A204.1 (cell line): ENCODE measurements around the gene TM6SF1.
"Not testable (repeated sequence)": the region's sequence is repeated elsewhere in the genome, so short reads cannot be mapped to it uniquely, and the experiment has no call there.

ENCODE experiments used
- FAIRE-seq: peaks from 2 replicates; lab custom pipeline; 2012; peaks lifted over from hg19 to GRCh38; lab: Jason Lieb, UNC

The TM6SF1 gene

GRCh38 chr15:83088876-83089275, 18.6 kb upstream of the TM6SF1 start:
- no peak for FAIRE-seq

DNA sequence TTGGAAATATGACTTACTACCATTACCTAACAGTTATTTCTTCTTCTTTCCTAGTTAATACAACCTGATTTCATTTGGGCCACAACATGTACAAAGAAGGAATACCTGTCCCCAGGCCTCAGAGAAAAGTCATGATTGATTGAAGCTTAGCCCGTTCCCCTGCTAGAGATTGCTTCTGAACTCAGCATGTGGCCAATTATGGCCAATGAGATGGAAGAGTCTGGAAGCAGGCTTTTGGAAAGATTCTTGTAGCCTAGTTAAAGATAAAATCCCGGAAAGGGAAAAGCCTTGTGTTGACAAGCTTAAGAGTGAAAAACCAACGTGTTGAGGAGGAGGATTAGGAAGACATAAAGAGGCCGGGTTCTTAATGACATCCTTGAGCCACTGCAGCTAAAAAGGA, 17.0 kb upstream of the TM6SF1 start:
- no peak for FAIRE-seq

GRCh38 chr15:83091965-83092308, 15.5 kb upstream of the TM6SF1 start:
- FAIRE-seq, result not testable (repeated sequence)

- no peak for FAIRE-seq
These were observed 15.0 kb upstream of the TM6SF1 start for GRCh38 chr15:83092309-83092976.

GRCh38 chr15:83094583-83094982, 12.9 kb upstream of the TM6SF1 start:
- FAIRE-seq, result no peak

GRCh38 chr15:83098079-83098478, 9.4 kb upstream of the TM6SF1 start:
- FAIRE-seq, result no peak

DNA sequence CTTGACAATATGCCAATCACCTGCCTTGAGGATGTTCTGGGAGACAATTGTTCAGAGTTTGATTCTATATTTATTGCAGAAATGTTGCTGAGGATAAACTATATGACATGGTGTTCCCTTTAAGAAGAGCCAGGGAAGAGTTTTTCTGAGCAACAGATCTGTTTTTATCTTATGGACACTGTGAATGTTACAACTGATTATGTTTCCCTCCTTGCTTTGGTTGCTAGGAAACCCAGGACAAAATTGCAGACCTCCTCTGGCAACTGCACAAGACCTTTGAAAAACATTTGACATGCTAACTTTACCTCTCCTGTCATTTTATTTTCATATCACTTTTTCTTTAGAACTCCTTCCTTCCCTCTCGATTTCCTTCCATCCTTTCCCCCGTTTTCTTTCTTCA, 8.2 kb upstream of the TM6SF1 start:
- FAIRE-seq, result no peak

- no peak for FAIRE-seq
These were observed 7.3 kb upstream of the TM6SF1 start for GRCh38 chr15:83100097-83100646.

DNA sequence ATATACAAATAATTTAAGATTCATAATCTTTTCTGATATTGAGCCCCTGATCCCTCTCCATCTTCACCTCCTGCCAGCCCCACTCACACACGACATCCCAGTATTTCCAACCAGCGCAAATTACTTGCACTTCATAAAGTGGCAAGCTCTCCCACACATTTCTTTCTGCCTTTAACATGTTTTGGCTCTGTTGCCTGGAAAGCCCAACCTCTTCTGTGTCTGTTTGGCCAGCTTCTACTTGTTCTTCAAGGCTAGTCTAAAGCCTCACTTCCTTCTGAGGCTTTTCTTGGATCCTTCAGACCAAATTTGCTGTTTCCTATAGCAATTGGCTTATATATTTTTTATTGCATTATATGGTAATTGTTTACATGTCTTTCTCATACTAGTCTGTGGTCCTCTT, 5.1 kb upstream of the TM6SF1 start:
- FAIRE-seq, result no peak

DNA sequence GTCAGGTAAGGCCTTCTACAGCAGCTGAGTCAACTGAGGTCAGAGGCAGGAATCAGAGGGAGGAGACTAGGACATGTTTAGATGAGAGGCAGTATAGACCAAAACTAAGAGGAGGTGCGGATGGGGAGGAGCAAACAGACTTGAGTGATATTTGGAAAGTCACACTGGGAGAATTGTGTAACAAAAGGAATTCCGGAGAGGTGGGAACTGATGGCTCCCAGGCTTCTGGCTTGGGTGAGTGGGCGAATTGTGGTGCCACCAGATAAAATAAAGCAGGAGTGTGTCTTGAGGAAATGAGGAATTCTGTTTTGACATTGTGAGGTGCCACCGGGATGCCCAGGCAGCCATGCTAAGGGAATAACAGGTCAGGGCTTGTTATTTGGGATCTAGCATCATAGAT, 3.3 kb upstream of the TM6SF1 start:
- no peak for FAIRE-seq

DNA sequence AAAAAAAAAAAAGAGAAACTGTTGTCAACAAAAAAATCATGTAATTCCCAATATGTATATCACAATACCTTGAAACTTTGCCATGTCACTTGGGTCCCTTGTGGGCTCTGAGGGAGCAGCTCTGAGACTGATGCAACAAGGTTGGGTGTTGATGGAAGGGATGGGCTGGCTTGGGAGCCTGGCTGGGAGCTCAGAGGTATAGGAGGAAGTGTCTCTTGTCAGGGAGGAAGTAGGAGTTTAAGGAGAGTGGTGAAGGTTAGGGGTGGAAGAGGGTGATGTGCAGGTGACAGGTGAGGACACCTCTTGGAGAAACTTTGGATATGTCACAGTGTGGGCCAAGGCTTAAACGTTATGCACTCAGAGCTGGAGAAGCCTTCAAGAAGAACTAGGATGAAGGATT, 2.0 kb upstream of the TM6SF1 start:
- FAIRE-seq, result no peak

DNA sequence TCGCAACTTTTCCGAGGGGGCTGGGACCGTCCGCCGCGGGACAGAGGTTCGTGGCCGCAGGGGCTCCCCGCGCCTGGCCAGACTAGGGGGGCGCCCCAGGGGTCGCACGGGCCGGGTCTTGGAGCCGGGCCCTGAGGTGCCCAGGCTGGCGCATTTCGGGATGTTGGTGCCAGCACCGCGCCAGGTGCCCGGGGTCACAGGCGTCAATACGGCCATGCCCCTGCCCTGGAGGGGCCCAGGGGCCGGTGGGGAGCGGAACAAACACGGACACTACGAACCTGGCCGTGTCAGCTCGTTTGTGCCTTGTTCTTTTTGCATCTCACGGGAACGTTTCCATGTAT, 366 bp downstream of the TM6SF1 start:
- FAIRE-seq, result no peak

DNA sequence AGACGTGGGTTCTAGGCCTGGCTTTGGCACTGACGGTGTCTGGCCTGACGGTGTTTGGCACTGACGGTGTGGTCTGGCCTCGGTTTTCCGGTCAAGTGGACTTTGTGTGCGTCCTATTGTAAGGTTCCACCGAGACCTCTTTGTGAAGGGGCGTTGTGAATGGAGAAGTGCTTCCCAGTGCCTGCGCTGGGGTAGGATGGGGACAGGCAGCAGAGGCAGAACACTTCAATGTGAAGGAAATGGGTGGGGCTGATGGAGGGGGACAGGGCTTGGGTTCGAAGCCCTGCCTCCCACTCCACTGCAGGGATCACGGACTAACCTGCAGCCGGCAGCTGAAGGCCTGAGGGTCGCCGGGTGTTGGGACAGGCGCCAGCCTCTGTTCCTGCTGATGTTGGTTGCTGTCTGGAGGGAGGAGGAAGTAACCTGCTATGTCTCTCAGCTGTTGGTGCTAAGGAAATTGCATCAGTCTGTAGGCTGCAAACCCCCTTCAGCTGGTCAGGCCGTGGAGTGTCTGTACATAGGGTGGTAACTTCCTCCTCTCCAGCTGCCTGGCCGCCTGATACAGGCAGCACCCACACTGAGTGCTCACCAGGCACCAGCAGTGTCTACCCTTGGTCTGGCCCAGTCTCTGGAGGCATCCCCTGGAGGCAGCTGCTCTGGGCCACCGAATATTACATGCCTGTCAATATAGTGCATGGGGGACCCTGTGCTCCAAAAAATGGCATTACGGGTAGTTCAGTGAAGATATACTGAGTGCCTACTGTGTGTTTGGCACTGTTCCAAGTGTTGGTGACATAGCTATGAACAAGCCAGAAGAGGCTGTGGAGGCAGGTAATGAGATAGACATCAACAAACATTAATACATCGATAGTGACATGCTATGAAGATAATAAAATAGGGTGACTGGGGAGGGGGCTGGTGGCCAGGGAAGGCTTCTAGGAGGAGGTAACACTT, 1.1 kb downstream of the TM6SF1 start:
- FAIRE-seq, result no peak

DNA sequence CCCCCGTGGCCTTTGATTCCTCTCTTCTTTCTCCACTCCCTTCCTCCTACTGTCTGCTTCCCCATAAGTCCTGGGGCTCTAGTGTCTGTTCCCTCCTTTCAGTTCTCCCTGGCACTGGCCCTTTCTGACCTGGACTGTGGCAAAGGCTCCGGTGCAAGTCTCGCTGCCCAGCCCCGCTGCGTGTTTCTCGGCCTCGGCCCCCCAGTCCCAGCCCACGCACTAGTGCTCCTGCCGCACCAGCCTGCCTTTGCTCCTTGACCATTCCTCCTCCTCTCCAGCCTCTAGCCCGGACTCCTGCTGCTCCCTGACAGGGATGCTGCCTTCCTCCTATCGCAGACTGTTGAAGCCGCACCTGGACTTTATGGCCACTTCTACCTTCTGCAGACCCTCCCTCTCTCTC, 2.1 kb downstream of the TM6SF1 start:
- FAIRE-seq, result no peak

DNA sequence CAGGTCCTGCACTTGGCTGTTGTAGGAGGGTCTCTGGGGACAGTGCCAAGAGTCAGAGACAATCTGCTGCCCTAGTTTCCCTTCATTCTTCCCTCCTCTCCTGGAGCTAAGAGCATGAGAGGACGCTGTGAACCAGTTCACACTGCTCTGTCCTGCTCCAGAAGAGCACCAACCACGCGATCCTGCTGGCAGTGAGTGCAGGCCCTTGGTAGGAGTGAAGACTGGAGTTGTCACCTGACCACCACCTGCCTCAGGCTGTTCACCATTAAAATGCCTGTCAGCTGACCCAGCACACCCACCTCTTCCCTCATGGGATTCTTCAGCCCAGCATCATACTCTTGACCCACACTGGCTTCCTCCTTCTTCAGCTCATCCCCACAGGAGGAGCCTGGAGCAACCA, 2.9 kb downstream of the TM6SF1 start:
- no peak for FAIRE-seq

DNA sequence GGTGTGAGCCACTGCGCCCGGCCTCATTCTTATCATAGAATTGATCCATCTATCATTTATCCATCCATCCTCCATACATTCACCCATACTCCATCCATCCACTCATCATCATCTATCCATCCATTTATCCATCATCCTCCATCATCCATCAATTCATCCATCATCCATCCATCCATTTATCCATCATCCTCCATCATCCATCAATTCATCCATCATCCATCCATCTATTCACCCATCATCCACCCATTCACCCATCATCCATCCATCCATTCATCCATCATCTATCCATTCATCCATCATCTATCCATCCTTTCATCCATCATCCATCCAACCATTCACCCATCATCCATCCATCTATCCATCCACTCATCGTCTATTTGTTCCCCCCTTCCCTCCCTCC, 3.7 kb downstream of the TM6SF1 start:
- no peak for FAIRE-seq

DNA sequence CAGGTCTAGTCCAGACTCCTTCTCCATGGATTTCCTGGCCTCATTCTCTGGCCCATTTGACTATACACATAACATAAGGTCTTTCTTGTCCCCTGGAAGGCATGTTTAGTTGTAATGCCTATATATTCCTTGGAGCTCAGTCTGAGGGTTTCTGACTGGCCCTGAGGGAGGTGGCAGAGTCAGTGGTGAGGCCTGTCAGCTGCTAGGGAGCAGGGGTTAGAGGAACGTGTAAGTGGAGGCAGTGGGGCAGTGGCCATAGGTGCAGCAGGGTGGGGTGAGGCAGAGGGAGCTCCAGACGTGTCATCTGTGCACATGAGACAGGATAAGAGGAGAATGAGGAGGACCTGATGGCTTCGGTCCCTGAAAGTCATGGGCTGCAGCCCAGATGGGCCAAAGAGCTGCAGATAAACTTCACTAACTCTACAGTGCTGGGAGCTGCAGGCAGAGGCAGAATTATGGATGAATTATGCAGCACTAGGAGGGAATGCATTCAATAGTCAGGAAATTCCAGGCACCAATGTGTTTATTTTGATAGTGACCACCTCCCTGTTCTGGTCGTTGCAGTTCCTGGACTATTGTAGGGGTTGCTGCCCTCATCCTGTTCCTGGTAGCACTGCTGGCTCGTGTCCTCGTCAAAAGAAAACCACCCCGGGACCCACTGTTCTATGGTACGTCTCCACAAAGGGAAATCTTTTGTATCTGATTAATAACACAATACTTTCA, 4.9 kb downstream of the TM6SF1 start:
- FAIRE-seq, result no peak

DNA sequence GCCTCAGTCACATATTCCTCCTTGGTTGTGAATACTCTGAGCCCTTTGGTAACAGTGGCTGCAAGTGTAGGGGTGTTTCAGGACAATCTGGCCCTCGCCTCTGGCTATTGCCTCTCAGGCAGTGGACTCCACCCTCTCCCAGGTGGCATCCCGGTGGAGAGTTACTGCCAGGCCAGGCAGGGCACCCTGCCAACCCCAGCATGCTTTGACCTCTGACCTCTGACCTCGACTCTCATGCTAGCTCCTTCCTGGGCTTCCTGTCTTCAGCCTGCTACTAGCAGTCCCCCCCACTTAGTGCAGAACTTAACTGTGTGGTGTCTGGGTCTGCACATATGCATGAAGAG, 5.5 kb downstream of the TM6SF1 start:
- no peak for FAIRE-seq

GRCh38 chr15:83113881-83114674, 6.6 kb downstream of the TM6SF1 start:
- no peak for FAIRE-seq

DNA sequence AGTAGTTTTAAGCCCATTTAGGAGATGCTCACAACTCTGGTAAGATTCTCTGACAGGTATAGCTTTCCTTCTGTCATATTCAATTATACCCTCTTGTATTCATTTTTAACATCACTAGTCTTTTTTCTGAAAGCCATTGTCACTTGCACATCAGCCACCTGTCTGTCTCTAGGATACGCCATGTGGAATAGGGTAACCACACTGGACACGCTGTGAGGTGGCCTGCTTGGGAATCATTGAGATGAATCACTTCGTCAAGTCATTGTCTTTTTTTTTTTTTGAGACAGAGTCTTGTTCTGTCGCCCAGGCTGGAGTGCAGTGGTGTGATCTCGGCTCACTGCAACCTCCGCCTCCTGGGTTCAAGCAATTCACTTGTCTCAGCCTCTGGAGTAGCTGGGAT, 7.4 kb downstream of the TM6SF1 start:
- no peak for FAIRE-seq

GRCh38 chr15:83115410-83115809, 8.0 kb downstream of the TM6SF1 start:
- no peak for FAIRE-seq

- FAIRE-seq, result no peak
These were observed 8.6 kb downstream of the TM6SF1 start for GRCh38 chr15:83115831-83116565.
